SW480 (cell line): ENCODE measurements around the gene MCM7.

ENCODE experiments used
- DNase-seq: peaks from one replicate; pipeline ENCODE4 v3.0.0-alpha.2; 2016; ENCODE audit warnings: low spot score

The MCM7 gene

DNA sequence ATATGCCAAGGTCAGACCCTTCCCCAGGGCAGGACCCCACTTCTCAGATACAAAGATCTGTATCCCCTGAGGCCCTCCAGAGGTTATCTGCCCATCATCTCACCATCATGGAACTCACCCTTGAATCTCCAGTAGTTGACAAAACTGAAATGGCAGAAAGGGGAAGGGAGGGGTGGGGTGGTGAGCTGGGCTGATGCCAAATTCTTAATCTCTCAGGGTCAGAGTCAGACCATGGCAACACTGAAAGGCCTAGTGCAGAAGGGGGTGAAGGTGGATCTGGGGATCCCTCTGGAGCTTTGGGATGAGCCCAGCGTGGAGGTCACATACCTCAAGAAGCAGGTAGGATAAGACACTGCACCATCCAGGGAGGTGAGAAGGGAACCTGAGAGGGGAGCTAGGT is 21.4 kb upstream of the MCM7 start:
- DNase-seq, result no peak

DNA sequence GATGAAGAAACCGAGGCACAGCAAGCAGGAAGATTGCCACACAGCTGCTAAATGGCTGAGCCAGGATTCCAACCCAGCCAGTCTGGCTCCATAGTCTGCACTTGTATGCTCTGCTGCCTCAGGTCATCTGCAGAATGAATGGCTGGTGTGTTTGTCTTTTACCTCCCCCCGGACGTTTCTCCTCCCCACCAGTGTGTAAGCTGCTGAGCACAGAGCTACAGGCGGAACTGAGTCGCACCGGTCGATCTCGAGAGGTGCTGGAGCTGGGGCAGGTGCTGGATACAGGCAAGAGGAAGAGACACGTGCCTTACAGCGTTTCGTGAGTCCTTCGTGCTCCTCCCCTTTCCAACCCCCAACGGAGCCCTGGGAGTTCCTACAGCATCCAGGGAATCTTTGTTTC is 20.9 kb upstream of the MCM7 start:
- DNase-seq, result no peak

DNA sequence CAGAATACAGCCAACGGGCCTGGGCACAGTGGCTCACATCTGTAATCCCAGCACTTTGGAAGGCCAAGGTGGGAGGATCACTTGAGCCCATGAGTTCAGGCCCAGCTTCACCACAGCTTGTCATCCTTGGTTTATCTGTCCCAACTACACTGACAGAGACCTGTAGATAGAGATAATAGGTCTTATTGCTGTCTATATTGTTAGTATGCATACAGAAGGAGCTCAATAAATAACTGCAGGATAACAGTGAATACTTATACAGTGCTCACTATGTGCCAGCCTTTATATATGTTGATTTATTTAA is 19.5 kb upstream of the MCM7 start:
- no peak for DNase-seq

DNA sequence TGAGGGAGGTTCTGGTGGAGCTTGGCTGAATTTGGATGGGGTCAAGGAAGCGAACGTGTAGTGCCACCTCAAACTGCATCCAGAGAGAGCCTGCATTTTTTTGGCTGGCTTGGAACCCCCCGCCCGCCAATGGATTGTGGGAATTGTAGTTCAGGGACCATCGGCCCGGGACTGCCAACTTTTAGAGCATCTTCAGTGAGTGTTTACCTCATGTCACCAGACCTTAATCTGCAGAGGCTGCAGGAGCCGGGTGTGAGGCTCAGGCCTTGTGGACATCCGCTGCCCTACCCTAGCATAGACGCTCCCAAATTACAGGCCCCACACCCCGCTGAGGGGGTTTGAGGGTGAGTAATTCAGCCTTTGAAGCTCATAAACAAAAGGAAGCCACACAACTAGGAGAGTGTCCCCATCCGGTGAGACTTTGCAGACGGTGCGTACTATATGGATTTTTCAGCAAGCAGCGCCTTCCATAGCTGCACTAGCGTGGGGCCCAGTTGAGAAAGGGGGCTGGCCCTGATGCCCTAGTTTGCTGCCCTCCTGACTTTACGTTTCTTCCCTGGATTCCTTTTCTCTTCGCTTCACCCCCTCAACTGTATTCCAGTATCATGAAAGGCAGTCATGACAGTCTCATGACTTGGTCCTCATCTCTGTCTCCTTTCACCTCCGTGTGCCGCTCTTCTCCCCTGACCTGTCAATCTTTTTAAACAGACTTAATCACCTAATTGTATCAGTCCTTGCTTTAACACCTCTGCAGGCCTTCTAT is 19.0 kb upstream of the MCM7 start:
- peak; percentile 91 for DNase-seq

DNA sequence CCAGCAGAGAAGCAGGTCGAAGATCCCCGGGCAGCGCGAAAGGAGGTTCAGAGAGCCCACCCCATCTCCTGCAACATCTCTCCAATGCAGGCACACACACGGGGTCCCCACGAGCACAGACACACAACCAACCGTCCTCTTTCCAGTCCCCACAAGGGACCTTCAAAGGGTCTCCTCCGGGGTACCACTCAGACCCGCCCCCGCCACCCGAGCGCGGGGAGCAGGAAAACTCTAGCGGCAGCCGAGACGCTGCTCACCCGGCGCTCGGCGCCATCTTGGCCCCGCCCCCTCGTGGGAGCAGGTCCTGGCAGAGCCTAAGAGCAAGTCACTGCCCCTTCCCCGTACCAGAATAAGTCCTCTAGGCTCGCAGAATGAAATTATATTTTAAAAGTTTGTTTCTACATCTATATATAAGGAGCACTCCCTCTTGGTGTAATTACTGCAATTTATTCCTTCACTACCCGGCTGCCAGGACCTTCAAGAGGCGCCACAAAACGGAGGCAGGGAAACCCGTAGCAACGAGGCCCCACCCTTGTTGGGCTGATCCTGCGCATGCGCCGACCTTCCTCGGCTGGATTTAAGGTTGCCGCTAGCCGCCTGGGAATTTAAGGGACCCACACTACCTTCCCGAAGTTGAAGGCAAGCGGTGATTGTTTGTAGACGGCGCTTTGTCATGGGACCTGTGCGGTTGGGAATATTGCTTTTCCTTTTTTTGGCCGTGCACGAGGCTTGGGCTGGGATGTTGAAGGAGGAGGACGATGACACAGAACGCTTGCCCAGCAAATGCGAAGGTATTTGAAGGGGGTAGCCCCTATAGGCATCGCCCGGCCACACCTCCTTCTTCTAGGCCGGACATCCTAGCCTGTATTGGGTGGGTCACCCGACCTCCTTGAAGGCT is 18.1 kb upstream of the MCM7 start, which contains the start of the genes CNPY4 and TAF6:
CNPY4 (plus strand) TSS at position 563 of the 898 bp plus-strand sequence; CDS start at position 674, 111 bp downstream.
TAF6 (minus strand) TSS at position 287 of the 898 bp plus-strand sequence. CDS start 5,149 bp downstream, outside the sequence.
- peak; percentile 99 for DNase-seq

DNA sequence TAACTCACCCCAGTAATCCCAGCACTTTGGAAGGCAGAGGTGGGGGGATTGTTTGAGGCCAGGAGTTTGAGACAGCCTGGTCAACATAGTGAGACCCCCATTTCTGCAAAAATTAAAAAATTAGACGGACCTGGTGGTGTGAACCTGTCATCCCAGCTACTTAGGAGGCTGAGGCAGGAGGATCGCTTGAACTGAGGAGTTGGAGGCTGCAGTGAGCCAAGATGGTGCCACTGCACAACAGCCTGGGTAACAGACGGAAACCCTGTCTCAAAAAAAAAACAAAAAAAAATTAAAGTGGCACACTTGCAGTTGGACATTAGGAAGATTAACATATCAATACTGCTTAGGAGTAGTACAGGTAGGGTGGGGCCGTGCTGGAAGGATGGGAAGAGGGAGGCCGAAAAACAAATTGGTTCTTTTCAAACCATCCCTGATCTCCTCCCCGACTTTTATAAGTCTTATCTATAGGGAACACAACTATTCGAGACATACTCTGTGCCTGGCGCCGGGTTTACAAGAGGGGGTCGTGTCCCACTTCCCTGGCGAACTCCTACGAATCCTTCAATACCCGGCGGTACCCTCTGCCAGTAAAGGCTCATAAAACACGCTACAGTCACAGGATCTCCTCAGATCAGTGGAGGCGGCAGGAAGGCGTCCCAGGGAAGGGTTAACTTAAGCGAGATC is 17.3 kb upstream of the MCM7 start:
- peak; percentile 75 for DNase-seq

DNA sequence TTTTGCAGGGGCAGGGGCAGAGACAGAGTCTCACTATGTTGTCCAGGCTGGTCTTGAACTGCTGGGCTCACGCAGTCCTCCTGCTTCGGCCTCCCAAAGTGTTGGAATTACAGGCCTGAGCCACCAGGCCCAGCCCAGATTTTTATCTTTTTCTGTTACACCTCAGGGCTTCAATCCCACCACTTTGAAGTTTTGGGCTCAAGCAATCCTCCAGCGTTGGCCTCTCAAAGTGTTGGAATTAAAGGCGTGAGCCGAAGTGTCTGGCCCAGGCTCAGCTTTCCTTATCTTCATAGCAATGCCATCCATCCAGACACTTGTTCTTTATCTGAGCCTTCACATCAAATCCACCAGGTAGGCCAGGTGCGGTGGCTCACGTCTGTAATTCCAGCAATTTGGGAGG is 13.8 kb upstream of the MCM7 start:
- DNase-seq, result no peak

DNA sequence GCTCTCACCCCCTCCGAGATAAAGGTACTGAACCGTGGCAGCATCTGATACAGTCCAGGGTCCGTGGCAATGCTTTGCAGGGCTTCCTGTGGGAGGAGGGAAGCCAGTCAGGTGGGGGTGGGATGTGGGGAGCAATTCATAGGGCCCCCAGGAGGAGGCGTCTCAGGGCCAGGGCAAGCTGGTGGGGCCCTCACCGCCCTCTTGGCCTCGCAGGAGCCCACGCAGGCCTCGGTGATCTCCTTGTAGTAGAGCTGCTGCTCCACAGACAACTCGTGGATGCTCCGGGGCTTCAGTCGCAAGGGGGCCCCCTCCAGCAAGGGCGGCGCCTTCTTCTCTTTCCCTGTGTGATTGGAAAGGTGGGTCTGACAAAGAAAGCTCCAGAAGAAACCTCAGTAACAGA is 10.7 kb upstream of the MCM7 start:
- DNase-seq, result no peak

DNA sequence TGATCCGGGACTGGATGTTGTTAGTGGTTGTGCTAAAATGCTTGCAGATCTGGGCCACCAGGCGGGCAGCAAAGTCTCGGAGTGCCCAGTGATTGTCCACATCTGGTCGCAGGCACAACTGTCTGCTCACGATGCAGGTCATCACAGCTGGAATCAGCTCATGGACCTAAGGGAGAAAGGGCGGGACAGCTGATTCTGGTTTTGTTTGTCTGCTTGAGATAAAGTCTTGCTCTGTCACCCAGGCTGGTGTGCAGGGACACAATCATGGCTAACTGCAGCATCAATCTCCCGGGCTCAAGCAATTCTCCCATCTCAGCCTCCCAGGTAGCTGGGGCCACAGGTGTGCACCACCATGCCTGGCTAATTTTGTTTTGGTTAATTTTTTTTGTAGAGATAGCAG is 10.0 kb upstream of the MCM7 start:
- DNase-seq, result no peak

DNA sequence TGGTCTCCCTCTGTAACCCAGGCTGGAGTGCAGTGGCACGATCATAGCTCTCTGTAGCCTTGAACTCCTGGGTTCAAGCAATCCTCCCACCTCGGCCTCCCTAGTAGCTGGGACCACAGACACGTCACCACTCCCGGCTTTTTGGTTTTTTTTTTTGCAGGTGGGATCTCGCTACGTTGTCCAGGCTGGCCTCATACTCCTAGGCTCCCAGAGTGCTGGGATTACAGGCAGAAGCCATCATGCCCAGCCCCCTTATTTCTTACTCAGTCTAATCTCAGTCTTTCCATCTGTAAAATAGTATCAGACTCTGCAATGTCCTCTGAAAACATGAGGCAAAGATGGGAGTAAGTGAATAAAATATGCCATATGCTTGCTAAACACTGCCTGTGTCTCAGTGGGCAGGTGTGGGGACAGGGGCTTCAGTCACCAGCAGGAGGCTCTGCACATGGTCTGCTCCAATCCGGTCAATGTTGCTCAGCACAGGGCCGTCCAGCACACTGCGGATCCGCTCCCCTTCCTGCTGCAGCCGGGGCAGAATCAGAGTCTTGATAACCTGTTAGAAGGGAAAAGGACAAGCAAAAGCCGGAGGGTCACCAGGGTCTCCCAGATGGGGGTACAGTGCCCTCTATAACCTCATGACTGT is 8.4 kb upstream of the MCM7 start:
- no peak for DNase-seq

DNA sequence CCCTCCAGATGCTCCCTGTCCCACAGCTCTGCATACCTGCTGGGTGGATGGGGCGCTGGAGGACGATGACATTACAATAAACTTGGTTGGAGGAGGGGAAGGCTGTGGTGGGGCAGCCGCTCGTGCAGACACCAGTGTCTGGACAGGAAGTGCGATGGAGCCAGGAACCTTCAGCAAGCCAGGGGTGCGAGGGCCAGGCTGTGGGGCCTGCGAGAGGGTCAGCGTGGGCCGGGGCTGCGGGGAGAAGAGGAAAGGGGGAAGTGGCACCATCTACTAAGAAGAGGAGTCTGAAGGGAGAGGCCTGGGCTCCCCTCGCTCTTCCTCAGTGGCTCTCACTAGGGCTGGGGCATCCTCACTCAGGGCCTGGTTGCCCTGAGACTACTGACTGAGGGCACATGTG is 6.7 kb upstream of the MCM7 start:
- no peak for DNase-seq

DNA sequence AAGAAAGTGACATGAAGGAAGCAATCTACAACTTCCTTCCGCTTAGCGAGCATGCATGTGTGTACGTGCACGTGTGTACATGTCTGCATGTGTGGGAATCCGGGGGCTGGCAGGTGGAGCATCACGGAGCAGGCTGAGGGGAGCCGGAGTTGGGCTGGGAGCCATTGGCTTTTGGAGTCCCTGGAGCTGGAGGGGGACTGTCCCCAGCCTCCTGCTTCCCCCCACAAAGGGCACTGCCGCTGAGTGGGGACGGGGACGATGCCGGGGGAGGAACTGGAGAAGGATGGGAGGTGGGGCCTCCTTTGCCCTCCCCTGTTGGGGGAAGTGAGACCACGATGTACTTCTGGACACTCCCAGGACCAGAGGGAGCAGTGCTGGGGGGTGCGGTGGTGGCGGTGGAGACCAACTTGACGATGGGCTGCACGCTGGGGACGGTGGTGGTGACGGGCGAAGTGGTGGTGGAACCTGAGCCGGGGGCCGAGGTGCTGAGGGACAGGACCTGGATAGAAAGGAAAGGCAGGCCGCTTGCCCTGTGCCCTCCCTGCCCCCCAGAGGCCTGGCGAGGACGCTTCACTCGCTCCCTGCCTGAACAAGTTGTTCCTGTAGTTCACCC is 6.0 kb upstream of the MCM7 start:
- no peak for DNase-seq

DNA sequence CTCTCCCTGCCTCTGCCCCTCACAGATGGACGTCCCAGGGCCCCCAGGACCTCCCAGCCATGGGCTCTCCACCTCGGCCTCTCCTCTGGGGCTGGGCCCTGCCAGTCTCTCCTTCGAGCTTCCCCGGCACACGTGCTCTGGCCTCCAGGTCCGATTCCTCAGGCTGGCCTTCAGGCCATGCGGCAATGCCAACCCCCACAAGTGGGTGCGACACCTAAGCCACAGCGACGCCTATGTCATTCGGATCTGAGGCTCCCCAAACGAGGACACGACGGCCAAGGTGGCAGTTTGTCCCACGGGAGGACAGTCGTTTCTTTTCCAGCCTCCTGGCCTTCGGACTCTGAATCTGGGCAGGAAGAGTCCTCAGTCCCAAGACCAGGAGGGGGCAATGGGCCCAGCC is 5.4 kb upstream of the MCM7 start:
- no peak for DNase-seq

DNA sequence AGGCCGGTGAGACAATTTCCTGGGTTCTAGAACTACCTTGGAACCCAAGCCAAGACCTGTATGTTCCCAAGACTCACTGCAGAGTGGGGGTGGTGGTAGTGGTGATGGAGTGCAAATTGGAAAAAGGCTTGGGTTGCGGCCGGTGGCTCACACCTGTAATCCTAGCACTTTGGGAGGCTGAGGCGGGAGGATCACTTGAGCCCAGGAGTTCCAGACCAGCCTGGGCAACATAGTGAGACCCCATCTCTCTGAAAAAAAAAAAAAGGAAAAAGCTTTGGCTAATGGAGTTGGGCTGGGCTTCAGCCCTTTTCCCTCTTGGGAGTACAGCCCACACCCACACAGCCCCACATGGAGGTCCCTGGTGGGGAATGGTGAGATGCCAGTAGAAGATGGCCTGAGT is 4.3 kb upstream of the MCM7 start:
- no peak for DNase-seq

DNA sequence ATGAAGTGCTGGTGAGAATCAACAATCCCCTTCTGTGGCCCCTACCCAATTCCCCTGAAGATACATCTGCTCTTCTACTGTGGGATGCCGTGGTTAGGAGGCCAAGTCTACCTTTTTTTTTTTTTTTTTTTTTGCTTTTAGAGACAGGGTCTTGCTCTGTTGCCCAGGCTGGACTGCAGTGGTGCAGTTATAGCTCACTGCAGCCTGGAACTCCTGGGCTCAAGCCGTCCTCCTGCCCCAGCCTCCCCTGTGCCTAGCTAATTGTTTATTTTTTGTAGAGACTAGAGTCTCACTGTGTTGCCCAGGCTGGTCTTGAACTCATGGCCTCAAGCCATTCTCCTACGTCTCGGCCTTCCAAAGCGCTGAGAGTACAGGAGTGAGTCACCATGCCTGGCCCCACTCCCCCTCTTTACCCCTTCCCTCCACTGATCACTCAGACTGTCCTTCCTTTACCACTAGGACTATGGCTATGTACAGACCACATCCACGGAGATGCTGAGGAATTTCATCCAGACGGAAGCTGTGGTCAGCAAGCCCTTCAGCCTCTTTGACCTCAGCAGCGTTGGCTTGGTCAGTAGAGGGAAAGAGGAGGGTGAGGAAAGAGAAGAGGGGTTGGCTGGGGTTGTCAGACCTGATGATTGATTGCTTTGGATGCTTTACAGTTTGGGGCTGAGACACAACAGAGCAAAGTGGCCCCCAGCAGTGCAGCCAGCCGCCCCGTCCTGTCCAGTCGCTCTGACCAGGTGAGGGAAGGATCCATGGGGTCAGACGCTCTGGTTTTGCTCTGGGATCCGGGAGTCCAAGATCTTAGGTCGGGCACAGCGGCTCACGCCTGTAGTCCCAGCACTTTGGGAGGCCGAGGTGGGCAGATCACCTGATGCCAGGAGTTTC is 2.0 kb upstream of the MCM7 start:
- peak; percentile 78 for DNase-seq

DNA sequence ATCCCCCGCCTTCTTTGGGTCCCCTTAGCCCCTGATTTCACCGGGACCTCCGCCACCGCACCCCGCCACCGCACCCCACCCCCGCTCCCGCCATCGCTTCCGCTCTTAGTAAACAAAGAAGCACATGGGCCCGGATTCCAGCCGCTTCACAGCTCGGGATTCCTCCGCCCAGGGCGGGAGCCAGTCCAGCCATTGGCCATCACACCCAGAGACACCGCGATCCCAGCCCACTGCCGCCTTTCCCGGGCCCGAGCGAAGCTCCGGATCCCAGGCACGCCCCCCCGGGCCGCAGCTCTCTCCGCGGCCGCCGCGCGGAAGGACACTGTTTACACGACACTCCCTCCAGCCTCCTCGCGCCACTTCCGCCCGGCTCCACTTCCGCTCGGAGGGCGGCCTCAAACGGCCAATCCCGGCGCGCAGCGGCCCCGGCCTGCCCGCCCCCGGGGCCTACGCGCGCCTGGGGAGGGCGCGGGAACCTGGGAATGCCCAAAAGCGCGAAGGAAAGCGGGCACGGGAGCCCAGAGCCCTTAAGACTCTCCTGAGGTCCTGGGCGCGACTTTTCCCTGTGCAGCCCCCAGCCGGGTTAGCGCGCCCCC is 679 bp downstream of the MCM7 start:
- peak; percentile 98 for DNase-seq

DNA sequence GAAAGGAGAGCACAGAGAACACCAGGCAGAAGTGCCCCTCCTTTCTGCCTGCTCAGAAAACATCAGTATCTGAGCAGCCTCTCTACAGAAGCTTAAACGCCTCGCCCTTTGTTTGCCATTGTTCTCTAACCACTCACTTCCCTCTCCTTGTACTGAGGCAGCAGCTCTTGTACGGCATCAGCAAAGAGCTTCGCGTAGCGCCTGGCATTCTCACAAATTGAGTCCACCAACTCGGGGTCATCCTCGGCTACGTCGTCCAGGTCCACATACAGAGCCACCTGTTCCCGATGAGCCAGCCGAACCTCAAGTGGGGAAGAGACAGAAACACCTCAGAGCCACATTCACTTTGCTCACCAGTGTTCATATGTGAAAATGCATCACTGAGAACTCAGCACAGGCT is 1.7 kb downstream of the MCM7 start:
- DNase-seq, result no peak

DNA sequence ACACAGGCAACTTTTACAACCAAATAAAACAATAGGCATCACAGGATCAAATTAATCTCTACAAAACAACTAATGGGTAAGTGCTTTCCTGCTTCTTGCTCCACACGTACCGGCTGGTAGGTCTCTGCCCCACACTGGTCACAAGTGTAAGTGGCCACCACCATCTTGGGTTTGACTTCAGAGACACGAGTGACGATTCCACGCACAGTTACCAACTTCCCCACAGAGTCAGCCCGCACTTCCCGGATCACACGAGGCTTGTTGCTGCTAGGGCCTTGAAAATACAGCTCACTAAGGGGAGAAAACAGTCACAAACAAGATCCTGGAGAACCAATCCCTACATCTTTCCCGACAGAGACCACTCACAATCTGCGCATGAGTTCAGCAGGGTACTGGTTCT is 2.3 kb downstream of the MCM7 start:
- no peak for DNase-seq

DNA sequence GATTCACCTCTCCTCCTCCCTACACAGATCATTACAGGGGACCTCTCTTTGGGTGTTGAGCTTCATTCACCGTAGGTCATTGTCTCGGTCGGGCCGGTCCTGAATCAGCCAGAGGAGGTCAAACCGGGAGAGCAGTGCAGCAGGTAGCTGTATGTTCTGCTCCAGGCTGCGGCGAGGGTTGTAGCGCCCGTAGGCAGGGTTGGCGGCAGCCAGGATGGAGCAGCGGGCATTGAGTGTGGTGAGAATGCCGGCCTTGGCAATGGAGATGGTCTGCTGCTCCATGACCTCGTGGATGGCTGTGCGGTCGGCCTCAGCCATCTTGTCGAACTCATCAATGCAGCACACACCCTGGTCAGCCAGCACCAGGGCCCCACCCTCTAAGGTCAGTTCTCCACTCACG is 5.5 kb downstream of the MCM7 start:
- DNase-seq, result no peak

DNA sequence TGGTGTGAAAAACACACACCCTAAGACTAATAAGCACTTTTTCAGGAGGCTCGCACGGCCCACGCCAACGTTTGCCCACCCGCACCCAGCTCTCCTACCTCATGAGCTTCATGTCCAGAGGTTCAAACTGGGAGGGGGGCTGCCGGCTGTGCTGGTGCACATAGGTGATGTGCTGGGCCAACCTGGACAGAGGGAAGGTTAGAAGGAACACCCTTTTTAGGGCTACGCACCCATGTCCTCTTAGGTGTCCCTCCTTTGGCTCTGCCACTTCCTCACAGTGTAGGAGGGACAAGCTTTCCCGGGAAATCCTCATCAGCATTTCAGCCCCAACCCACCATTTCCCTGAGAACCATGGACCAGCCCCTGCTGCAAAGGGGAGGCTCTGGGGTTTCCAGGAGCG is 5.9 kb downstream of the MCM7 start:
- no peak for DNase-seq
